ENCODE measurements around the gene ZNF709.
"Not testable (repeated sequence)": the region's sequence is repeated elsewhere in the genome, so short reads cannot be mapped to it uniquely, and the experiment has no call there.

ZNF709 gene

GRCh38 chr19:12450844-12451243 lies 33.8 kb downstream of the ZNF709 start:
- DNase-seq, result no peak

DNA sequence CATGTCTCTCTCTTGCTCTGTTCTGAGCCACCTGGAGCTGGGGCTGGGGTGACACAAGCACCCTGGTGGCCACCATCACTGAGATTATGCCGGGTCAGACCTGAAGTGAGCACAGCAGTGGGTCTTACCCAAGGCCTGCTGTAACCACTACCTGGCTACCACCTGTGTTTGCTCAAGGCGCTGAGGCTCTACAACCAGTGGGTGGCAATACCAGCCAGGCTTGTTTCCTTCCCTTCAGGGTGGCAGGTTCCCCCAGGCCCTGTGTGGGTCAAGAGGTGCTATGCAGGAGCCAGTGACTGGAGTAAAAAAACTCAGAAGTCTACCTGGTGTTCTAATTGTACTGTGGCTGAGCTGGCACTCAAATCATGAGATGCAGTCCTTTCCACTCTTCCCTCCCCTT lies 35.8 kb downstream of the ZNF709 start:
- DNase-seq, result no peak

DNA sequence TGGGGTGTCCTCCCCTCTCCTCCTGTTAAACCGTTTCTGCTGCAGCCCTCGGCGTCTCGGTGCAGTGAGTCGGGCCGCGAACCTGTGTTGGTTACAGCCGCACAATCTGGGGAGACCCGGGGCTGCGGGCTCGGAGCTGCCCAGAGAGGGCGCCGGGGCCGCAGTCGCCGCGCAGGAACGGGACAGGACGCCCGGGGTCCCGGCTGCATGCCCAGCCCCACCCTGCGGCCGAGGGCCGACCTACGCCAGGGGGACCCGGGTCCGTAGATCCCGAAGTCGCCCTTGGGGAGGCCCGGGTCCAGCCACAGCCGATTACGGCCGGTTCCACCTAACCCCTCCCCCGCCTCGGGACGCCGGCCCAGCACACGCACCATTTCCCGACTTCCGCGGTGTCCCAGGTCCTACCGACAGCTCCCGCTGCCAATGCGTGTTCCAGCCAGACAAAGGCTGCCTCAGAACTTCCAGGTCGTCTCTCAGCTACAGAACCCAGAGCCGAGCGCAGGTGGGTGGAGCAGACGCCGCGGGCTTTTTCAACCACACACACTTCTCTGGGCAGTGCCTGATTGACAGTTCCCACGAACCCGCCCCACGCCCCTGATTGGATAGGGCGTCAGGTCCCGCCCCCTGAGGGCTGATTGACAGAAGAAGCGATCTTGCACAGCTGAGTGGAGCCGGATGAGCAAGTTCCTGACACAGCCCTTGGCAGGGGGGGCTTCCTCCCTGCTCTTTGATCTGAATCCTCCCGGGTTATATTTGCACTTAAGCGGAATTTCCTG lies 43.9 kb downstream of the ZNF709 start, which contains the start of gene ZNF443:
Gene ZNF443 (minus strand): TSS at position 481 of the 776 bp plus-strand sequence. CDS start 107 bp downstream, at position 374.
- DNase-seq, result peak; percentile 98

GRCh38 chr19:12439686-12440540 lies 44.7 kb downstream of the ZNF709 start:
- peak; percentile 42 for DNase-seq

DNA sequence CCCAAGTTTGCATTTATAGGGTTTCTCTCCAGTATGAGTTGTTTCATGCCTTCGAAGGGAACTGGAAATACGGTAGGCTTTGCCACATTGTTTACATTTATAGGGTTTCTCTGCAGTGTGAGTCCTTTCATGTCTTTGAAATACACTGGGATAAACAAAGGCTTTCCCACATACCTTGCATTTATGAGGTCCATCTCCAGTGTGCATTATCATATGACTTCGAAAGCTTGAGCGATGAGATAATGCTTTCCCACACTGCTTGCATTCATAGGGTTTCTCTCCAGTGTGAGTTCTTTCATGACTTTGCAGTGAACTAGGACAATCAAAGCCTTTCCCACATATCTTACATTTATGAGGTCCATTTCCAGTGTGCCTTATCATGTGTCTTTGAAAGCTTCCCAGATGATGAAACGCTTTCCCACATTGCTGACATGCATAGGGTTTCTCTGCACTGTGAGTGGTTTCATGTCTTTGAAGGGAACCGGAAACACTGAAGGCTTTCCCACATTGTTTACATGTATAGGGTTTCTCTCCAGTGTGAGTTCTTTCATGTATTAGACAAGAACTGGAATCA lies 53.8 kb downstream of the ZNF709 start:
- DNase-seq, result not testable (repeated sequence)

- no peak for DNase-seq
Observed at GRCh38 chr19:12425888-12426274, 58.7 kb downstream of the ZNF709 start.

DNA sequence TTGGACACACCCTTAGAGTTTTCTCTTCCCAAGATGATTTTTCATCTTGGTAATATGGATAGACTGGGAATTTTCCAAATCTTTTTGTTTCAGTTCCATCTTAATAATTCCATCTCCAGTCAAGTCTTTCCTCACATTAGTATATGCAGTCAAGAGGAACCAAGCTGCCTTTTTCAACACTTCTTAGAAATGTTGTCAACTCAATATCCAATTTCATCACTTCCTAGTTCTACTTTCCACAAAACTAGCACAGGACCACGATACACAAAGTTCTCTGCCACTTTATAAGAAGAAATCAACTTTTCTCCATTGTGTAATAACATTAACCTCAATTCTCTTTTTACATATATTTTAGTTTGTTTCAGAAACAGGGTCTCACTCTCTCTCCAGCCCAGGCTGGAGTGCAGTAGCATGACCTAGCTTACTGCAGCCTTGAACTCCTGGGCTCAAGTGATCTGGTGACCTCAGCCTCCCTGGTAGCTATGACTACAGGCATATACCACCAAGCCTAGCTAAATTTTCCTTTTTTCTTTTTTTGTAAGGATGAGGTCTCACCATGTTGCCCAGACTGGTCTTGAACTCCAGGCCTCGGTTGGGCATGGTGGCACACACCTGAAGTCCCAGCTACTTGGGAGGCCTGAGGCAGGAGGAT lies 59.3 kb downstream of the ZNF709 start:
- no peak for DNase-seq

- DNase-seq, result not testable (repeated sequence)
Observed at GRCh38 chr19:12417273-12417672, 67.3 kb downstream of the ZNF709 start.

GRCh38 chr19:12411893-12412292 lies 72.7 kb downstream of the ZNF709 start:
- no peak for DNase-seq
